Testis (tissue), 2 donors: ENCODE data around the gene KLHL21.
"Not testable (repeated sequence)": the region's sequence is repeated elsewhere in the genome, so short reads cannot be mapped to it uniquely, and the experiment has no call there.

Source experiments
- POLR2A ChIP-seq: fragments of 450-650 bp; IDR thresholded peaks from one replicate; pipeline ENCODE4 v1.6.1; 2017; ENCODE audit warnings: antibody characterized with exemption, mild to moderate bottlenecking, moderate library complexity
- TF ChIP-seq, protein P1 (sequence below), 3 experiments: fragments of 450-650 bp in 2 of 3; fragments of 200-600 bp in 1 of 3; sonication (generic) in 1 of 3; IDR thresholded peaks; one replicate each; pipeline ENCODE4 v1.5.1; 2016 to 2019; ENCODE audit warnings: antibody characterized with exemption in 3 of 3, mild to moderate bottlenecking in 2 of 3, moderate library complexity in 1 of 3

GRCh38 chr1:6636778-6637177 lies 34.1 kb upstream of the KLHL21 start:
- TF ChIP-seq, protein P1, sequence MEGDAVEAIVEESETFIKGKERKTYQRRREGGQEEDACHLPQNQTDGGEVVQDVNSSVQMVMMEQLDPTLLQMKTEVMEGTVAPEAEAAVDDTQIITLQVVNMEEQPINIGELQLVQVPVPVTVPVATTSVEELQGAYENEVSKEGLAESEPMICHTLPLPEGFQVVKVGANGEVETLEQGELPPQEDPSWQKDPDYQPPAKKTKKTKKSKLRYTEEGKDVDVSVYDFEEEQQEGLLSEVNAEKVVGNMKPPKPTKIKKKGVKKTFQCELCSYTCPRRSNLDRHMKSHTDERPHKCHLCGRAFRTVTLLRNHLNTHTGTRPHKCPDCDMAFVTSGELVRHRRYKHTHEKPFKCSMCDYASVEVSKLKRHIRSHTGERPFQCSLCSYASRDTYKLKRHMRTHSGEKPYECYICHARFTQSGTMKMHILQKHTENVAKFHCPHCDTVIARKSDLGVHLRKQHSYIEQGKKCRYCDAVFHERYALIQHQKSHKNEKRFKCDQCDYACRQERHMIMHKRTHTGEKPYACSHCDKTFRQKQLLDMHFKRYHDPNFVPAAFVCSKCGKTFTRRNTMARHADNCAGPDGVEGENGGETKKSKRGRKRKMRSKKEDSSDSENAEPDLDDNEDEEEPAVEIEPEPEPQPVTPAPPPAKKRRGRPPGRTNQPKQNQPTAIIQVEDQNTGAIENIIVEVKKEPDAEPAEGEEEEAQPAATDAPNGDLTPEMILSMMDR (IDR thresholded peaks at IDR 0.05) = not testable (repeated sequence)
- TF ChIP-seq POLR2A = not testable (repeated sequence)
